ENCODE measurements around the gene C2orf80.

GRCh38 chr2:208142240-208142924 is 47.4 kb downstream of the C2orf80 start:
- TF ChIP-seq CTCF (conservative IDR thresholded peaks at IDR 0.05; ENCODE audit: low read length), result no peak
- no peak for TF ChIP-seq EZH2phosphoT487 (IDR thresholded peaks at IDR 0.05; ENCODE audit: borderline replicate concordance, low read depth, low read length)
